OCI-LY1 (cell line): ENCODE data around the gene MOB3A.

ENCODE experiments used
- EZH2 ChIP-seq: fragments of 200-600 bp; sonication (generic), shearing (Covaris generic); IDR thresholded peaks from 2 replicates; pipeline ENCODE4 v1.8.0; 2017; ENCODE audit warnings: borderline replicate concordance, mixed run types, mild to moderate bottlenecking, antibody characterized with exemption, low read length, moderate library complexity, mixed read lengths
- TF ChIP-seq, protein P1 (sequence below): fragments of 200-600 bp; sonication (generic), shearing (Covaris generic); IDR thresholded peaks from 2 replicates; pipeline ENCODE4 v1.5.1; 2017; ENCODE audit warnings: mild to moderate bottlenecking, antibody characterized with exemption, low read length, moderate library complexity, mixed read lengths

DNA sequence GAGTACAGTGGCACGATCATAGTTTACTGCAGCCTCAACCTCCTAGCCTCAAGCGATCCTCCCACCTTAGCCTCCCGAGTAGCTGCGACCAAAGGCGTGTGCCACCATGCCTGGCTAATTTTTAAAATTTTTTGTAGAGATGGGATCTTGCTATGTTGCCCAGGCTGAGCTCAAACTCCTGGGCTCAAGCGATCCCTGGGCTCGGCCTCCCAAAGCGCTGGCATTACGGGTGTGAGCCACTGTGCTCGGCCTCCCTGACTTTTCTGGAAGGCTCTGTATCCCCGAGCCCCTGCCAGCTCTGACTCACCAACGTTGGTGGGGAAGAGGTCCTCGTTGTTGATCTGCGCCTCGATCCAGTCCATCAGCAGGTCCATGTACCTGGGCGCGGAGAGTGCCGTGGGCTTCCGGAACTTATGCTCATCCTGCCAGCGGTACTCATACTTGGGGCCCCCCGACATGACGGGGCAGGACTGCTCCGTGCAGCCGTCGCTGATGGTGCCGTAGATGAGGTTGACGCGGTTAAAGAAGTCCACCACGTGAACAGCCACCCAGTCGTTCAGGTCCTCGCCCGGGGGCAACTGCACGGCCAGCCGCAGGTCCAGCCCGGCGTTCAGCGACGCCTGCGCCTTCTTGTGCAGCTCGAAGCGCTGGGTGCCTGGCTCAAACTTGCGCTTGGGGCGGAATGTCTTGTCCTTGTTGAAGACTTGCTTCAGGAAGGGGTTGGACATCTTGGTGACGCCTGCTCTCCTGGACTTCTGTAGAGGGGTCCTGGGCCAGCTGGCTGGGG lies 18.1 kb downstream of the MOB3A start:
- TF ChIP-seq, protein P1, sequence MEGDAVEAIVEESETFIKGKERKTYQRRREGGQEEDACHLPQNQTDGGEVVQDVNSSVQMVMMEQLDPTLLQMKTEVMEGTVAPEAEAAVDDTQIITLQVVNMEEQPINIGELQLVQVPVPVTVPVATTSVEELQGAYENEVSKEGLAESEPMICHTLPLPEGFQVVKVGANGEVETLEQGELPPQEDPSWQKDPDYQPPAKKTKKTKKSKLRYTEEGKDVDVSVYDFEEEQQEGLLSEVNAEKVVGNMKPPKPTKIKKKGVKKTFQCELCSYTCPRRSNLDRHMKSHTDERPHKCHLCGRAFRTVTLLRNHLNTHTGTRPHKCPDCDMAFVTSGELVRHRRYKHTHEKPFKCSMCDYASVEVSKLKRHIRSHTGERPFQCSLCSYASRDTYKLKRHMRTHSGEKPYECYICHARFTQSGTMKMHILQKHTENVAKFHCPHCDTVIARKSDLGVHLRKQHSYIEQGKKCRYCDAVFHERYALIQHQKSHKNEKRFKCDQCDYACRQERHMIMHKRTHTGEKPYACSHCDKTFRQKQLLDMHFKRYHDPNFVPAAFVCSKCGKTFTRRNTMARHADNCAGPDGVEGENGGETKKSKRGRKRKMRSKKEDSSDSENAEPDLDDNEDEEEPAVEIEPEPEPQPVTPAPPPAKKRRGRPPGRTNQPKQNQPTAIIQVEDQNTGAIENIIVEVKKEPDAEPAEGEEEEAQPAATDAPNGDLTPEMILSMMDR, result no peak
- TF ChIP-seq EZH2, result no peak
